NCI-H748 (cell line): ENCODE results near the gene AKR1C2.
"Not testable (repeated sequence)": the region's sequence is repeated elsewhere in the genome, so short reads cannot be mapped to it uniquely, and the experiment has no call there.

Experiments used
- DNase-seq: peaks from one replicate; lab custom pipeline; 2025; ENCODE audit not compliant: unreplicated experiment; lab: John Stamatoyannopoulos, UW

The AKR1C2 gene

DNA sequence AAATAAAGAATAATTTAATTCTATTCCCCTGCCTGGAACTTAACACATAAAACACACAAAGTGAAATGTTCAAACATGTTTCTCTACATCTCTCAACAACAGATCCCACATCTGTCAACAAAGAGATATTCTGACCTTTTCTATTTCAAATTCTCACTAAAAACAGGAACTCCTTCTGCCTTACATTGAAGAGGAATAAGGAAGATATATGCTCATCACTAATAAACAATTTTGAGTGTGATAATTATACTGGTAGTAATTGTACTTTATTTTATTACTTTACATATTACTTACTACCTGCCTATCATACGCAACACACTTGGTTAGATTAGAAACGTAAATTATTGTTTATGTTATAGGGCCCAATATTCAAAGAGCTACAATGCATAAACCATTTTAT, 13.4 kb downstream of the AKR1C2 start:
- DNase-seq, result no peak

DNA sequence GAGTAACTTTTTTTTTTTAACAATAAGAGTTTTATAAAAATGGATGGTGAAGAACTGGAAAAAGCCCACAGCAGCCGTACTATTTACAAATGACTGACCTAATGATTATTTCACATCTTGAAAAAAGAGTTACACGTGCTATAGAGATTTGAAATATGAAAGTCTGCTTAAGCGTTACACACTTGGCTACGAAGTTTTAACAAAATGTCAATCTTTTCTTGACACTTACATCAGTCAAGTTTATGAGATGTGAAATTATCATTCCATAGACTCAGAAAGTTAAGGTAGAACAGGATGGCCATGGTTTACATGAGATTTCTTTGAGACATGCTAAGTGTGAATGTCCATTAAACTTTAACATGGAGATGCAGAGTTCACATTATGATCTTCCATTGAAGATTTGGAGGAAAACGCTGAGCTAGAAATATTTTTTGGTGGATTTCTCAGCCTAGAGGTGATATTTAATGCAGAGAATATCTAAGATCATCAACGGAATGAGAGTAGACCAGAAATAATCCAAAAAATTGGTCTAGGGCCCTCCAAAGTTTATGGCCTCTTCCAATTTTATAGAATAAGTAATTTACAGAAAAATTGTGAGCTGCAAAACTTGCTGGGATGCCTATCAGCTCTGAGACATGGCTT, 15.5 kb downstream of the AKR1C2 start:
- not testable (repeated sequence) for DNase-seq

DNA sequence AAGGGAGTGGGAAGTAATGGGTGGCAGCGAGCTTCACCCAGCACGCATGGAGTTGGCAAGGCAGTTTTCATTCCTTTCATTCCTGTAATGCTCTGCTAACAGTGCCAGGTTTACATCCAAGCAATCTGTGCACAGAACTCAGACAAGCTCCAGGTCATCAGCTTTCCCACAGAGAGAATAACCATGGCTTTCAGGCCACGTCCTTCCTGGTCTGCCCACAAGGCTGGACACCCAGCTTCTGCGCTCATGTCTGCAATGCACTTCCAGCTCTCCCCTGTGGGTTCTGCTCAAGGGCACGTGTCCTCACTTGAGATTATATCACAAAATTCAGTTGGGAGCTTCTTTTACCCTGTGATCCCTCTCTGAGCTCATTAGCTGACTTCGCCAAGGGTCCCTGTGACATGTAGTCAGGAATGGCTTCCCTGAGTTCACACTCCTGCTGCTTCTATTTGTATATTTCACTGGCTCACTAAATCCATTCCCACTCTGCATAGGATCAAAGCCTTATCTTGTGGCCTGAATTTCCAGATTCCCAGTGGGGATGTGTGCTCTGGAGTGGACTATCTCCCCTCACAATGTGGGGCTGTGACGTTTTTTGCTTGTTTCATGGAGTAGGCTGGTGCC, 18.6 kb downstream of the AKR1C2 start:
- no peak for DNase-seq

DNA sequence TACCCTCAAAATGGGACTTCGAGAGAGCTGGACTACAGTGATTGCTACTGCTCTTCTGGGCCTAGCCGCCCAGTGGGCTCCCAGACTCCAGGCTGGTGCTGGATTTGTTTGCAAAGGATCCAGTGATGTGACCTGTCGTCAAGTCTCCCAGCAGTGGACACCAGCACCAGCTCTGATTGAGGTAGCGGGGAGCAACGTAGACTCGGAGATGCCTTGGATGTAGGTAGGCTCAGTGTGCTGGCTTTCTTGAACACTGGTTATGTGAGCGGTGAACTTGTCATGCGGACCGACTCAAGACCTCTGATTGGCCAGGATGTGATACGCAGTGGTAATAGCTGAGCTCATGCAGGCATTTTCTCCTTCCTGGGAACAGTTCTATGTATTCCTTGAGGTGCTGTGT, 19.4 kb downstream of the AKR1C2 start:
- no peak for DNase-seq

DNA sequence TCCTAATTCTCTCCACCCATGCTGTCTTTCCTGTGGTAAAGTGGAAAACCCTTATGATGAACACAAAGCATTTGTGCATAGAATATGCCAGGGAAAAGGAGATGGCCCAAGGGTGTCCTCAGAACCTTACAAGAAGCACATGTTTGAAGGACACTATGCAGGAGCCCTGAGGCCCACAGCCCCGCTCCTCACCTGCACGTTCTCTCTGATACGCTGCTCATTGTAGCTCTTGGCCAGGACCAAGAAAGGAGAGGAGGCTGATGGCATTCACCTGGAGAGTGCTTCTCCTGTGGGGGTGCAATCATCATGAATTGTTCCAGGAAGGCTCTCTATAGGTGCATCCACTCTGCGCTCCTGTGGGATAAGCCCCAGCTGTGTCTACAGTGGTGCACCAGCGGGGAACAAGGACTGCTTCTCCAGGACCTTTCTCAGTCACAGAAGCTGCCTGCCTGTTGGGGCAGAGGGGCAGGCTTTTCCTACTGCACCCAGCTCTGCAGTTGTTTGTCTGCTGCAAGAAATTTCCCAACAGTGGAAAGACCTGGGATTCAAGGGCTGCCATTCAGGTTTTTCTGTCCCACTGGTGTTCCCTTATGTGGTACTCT, 19.9 kb downstream of the AKR1C2 start:
- DNase-seq, result no peak

DNA sequence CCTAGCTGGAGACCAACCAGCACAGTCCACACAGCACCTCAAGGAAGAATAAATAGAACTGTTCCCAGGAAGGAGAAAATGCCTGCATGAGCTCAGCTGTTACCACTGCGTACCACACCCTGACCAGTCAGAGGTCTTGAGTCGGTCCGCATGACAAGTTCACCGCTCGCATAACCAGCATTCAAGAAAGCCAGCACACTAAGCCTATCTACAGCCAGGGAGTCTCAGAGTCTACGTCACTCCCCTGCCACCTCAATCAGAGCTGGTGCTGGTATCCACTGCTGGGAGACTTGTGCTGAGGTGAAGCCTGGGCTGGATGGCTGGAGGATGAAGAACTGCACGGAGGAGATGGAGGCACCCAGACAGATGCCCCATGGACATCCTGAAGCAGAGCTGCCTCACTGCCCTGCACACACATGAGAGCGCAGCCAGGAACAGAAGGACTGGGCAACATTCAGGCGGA, 20.9 kb downstream of the AKR1C2 start:
- DNase-seq, result no peak

DNA sequence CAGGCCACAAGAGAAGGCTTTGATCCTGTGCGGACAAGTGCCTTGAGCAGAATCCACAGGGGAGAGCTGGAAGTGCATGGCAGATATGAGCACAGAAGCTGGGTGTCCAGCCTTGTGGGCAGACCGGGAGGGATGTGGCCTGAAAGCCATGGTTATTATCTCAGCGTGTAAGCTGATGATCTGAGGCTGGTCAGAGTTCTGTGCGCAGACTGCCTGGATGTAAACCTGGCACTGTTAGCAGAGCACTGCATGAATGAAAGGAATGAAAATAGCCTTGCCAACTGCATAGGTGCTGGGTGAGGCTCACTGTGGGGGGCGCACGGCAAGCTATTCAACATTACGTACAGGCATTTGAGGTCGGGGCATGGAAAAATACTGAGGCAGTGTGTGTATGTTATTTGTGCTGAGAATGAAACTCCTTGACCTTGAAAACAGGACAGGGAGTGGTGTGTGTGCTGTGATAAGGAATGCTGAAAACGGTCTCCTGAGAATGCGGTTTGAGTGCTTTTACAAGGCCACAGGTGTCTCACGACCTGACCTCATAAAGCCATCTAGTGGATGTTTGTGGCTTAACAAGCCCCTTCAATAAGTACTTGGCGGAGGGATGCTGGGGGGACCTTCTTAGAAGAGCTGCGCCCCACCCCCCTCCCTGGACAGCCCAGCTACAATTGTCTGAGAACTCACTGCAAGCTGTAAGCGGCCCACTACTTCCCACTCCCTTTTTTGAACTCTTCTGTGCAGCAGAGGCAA, 21.8 kb downstream of the AKR1C2 start:
- DNase-seq, result peak; percentile 25

DNA sequence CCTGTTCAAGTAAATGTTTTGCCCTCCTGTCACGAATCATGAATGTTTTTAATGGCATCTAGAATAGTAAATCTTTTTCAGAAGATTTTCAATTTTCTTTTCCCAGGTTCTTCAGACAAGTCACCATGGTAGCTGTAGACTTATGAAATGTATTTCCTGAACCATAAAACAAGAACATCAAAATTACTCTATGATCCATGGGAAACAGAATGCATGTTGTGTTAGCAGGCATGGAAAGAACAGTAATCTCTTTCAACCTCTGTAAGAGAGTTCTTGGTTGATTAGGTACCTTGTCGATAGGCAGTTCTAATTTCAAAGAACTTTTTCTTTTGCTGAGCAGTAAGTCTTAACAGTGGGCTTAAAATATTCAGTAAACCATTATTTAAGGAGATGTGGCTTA, 22.9 kb downstream of the AKR1C2 start:
- no peak for DNase-seq

DNA sequence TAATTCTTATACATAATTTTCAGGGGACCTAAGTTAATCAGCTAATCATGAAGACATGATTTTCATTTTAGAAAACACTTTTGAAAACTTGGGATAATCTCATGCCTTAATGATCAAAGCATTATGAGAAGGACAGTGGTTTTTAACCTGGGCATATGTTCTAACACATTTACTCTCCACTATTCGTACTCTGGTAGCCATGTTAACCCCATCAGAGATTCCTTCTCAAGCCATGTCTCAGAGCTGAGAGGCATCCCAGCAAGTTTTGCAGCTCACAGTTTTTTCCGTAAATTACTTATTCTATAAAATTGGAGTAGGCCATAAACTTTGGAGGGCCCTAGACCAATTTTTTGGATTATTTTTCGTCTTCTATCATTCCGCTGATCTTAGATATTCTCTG, 24.8 kb downstream of the AKR1C2 start:
- no peak for DNase-seq

DNA sequence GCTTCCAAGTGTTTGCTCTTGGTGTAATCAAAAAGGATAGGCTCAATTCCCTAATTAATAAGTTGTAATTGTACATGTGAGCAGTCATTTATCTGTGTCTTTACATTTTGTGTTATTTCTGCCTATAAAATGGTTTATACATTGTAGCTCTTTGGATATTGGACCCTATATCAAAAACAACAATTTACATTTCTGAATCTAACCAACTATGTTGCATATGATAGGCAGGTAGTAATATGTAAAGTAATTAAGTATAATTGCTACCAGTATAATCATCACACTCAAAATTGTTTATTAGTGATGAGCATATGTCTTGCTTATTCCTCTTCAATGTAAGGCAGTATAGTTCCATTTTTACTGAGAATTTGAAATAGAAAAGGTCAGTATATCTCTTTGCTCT, 26.6 kb downstream of the AKR1C2 start:
- no peak for DNase-seq

DNA sequence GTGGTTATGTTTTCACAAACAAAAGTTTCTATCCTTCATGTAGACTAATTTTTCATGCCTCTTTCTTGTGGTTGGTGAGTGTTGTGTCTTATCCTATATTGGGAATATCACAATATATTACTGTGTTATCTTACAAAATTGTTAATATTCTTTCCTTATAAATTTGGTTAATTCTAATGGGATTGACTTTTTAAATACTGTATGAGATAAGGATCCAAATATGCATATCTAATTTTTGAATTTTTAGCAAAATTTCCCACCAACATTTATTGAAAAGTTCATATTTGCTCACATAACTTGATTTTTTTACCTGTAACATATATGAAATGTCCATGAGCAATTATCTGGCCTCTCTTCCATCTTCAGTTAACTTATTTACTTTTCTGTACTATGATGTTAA, 29.3 kb downstream of the AKR1C2 start:
- not testable (repeated sequence) for DNase-seq

DNA sequence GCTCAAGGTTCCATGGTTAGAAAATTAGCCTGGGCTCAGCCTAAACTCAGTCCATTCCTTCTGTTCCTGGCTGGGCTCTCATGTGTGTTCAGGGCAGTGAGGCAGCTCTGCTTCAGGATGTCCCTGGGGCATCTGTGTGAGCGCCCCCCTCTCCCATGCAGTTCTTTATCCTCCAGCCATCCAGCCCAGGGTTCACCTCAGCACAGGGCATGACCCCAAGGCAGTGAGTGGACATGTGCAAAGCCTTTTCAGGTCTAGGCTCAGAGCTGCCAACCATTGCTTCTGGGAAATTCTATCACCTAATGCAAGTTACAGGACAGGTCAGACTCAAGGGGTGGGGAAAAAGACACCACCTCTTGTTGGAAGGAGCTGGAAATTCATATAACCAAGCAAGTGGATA, 30.4 kb downstream of the AKR1C2 start:
- DNase-seq, result not testable (repeated sequence)

DNA sequence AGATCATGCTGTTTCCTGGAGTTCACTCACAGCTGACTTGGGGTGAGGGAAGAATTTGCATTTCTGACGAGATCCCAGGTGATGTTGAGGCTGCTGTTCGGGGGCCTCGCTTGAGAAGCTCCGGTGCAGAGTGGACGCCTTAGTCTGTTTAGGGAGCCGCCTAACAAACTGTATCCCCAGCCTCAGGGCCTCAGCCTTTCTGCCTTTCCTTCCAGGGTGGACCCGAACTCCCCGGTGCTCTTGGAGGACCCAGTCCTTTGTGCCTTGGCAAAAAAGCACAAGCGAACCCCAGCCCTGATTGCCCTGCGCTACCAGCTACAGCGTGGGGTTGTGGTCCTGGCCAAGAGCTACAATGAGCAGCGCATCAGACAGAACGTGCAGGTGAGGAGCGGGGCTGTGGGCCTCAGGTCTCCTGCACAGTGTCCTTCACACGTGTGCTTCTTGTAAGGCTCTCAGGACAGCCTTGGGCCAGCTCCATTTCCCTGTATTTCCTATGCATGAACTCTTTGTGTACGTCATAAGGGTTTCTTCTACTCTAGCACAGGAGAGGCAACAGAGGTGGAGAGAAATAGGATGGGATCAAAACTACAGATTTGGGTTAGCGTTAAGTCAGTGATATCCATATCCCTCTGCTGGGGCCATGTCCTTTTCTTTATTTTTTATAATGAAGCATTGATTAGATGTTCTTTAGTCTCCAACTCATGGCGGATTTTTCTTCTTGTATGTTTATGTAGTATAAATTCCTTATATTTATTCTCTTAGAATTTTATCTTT, 31.1 kb downstream of the AKR1C2 start:
- not testable (repeated sequence) for DNase-seq

DNA sequence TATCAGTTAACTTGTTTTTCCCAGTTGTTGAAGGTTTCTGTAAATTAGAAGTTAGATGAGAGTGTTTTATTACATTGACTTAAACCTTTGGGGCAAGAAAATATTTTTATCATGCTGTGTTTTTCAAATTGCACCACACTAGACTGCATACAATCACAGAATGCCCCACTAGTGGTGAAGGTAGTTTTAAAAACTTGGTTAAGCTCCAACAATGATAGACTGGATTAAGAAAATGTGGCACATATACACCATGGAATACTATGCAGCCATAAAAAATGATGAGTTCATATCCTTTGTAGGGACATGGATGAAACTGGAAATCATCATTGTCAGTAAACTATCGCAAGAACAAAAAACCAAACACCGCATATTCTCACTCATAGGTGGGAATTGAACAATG, 33.3 kb downstream of the AKR1C2 start:
- not testable (repeated sequence) for DNase-seq

DNA sequence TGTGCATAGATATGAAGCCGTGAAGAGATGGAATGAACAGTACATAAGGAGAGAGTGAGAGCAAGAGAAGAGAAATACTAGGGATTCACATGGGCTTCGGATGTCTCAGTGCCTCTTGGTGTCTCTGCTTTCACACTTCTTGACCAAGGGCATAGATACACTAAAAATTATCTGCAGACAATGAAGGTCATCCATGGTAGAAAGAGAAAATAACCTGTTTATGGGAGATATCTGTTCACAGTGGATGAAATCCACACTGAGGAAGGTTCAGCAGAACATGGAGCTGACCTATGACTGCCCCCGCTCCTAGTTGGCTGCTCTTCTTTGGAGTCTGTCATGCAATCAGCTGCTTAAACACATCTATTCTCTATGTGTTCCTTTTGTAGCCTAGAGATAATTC, 34.4 kb downstream of the AKR1C2 start:
- not testable (repeated sequence) for DNase-seq

DNA sequence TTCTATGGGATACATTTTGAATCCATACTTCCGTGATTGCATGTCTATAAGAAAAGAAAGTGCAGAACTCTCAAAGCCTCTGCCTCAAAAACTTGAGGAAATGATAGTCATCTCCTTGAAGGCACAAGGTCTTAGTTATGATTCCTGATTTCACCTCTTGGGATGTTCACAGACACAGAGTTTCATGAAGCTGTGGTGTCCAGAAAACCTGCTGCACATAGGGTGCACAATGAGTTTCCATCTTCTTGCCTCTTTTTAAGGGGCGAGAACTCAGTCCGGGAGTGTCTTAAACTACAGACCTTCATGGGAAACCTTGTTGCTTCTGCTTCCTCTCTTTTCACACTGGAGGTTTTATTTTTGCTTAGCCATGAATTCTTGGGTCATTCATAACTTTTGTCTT, 36.5 kb downstream of the AKR1C2 start:
- DNase-seq, result not testable (repeated sequence)

DNA sequence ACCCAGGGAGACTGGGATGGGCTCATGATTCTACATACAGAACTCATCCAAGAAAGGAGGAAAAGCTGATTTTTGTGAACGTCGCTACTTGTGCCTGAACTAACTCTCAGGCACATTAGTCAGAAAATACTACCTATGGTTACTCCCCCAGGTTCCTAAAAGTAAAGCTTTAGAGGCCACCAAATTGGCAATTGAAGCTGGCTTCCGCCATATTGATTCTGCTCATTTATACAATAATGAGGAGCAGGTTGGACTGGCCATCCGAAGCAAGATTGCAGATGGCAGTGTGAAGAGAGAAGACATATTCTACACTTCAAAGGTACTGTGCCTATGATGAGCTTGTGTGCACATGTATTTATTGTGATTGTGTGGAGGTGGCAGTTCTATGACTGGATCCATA, 37.9 kb downstream of the AKR1C2 start:
- not testable (repeated sequence) for DNase-seq

DNA sequence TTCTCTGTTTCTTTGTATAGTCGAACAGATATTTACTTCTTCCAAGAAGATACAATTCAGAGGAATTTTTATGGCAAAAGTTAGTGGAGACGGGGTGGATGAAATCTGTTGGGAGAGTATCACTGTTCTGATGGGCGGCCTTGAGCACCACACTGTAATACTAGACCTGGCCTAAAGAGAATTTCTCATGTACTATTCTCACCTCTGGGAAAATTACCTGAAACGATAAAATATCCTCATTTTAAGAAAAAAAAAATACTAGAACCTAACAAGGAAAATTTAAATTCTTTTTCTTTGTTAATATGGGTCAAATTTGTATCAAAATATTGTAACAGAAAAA, 39.9 kb downstream of the AKR1C2 start:
- not testable (repeated sequence) for DNase-seq

DNA sequence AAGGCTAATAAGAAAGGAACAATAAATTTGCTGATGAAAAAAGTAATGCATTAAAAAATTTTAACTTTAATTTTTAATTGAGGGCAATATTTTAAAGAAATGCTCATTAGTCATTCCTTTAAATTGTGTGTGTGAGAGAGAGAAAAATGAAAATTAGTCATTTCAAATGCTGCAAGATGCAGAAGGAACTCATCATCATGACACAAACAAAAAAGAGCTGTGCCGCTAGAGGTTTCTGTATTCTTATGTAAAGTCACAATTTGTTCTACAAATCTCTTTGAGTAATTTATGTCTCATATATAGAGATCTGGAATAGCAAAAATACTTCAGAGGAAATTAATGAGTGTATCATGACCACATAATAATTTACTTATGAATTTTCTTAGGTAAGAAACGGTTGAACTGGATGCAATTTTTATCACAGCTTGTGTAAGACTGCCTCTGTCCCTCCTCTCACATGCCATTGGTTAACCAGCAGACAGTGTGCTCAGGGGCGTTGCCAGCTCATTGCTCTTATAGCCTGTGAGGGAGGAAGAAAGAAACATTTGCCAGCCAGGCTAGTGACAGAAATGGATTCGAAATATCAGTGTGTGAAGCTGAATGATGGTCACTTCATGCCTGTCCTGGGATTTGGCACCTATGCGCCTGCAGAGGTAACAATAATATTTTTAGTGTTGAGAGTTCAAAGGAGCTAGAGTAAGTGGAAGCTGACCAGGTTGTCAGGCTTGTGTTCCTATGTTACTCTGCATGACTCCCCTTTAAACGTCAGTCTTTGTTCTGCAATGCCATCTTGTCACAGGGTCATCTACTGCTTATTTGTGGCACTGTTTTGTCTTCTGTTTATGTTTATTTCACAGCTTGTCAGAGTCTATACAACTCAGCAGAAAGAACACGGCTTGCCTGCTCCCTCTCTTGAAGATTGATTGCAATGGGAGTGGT, 40.5 kb downstream of the AKR1C2 start, which contains the start of gene AKR1C1:
Gene AKR1C1, plus strand, starts transcription at position 540 of the 939 bp plus-strand sequence. Its CDS starts 30 bp downstream, at position 570.
- DNase-seq, result peak; percentile 10

DNA sequence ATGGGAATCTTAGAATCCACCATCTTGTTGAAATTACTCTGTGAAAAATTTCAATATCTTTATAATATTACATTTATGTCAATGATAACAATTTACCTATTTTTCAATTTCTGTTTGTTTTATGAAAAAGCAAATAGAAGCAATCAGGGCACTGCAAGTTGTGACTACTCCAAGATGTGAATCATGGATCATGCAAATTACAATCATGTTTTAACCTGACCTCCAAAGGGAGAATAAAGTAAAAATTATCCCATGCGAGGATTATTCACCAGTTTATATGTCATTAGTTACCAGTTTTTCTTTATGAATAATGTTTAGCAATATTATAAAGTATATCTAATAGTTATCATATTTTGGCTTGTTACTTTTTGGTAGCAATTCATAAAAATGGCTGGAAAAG, 41.3 kb downstream of the AKR1C2 start:
- not testable (repeated sequence) for DNase-seq
